NT2/D1 (cell line): ENCODE results near the gene GPR135.

Source experiments
- SUZ12 ChIP-seq: IDR thresholded peaks from 2 replicates; pipeline ENCODE4 v1.6.1; 2011; ENCODE audit not compliant: insufficient read length, insufficient read depth; ENCODE audit errors: extremely low read depth
- ZNF274 ChIP-seq: IDR thresholded peaks from 2 replicates; pipeline ENCODE4 v1.6.1; 2011; ENCODE audit warnings: mild to moderate bottlenecking, low read depth, low read length

DNA sequence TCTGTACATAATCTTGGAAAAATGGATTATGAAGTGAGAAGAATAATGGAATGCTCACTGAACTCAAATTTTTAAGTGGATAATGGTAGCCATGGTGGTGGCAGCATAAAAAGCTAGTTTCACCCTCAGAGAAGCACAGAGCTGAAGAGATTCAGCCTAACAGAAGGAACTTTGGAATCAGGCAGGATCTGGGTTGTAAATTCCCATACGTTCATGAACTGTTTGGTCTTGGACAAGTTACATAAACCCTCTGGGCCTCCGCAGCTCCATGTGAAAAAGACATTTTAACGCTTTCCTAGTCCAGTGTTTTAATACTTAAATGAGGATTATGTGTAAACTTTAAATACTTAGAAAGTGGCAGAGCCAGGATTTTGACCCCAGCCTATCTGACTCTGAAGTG, 45.8 kb upstream of the GPR135 start:
- TF ChIP-seq SUZ12 (no peak), ZNF274 (no peak)
